H1 (cell line): Measurements from ENCODE around the gene USP49. TPM values are rescaled to one million over a fixed set of nuclear protein-coding genes. Genes with fewer than 3 reads are reported as not detected.

Experiments
- BACH1 ChIP-seq: IDR thresholded peaks from 2 replicates; pipeline ENCODE4 v1.6.1; 2012; ENCODE audit warnings: low read length, improper control_type of control experiment
- CBX8 ChIP-seq: fragments of 300-800, 300-1000 bp; sonication (generic); IDR thresholded peaks from 2 replicates; pipeline ENCODE4 v1.7.1; 2016; ENCODE audit warnings: low read depth, low read length, borderline replicate concordance
- CHD1 ChIP-seq: IDR thresholded peaks from 2 replicates; pipeline ENCODE4 v1.6.1; 2012; ENCODE audit warnings: low read depth, low read length, improper control_type of control experiment
- EGR1 ChIP-seq: IDR thresholded peaks from 2 replicates; pipeline ENCODE4 v1.6.1; 2011; ENCODE audit warnings: low read depth, low read length, borderline replicate concordance
- GABPA ChIP-seq: IDR thresholded peaks from 2 replicates; pipeline ENCODE4 v1.6.1; 2011; ENCODE audit warnings: mild to moderate bottlenecking, low read length, moderate library complexity, borderline replicate concordance; ENCODE audit not compliant: insufficient read depth
- HDAC2 ChIP-seq, 2 experiments: fragments of 300-600 bp in 1 of 2; sonication (generic) in 1 of 2; IDR thresholded peaks; 2 replicates each; pipeline ENCODE4 v1.6.1; 2011 to 2012; ENCODE audit warnings: low read depth in 2 of 2, low read length in 2 of 2, mild to moderate bottlenecking in 2 of 2, moderate library complexity in 2 of 2, borderline replicate concordance in 1 of 2, inconsistent platforms in 1 of 2
- KDM1A ChIP-seq: fragments of 200-600, 300-600 bp; sonication (generic); IDR thresholded peaks from 2 replicates; pipeline ENCODE4 v1.7.1; 2016; ENCODE audit warnings: mild to moderate bottlenecking, low read length, borderline replicate concordance
- NRF1 ChIP-seq: IDR thresholded peaks from 2 replicates; pipeline ENCODE4 v1.6.1; 2011; ENCODE audit warnings: mild to moderate bottlenecking, low read depth, low read length, improper control_type of control experiment
- POLR2A ChIP-seq, 2 experiments: IDR thresholded peaks; 1 replicate in 1 of 2; 2 replicates in 1 of 2; pipeline ENCODE4 v1.6.1; 2011; ENCODE audit warnings: low read depth in 2 of 2, low read length in 2 of 2, mild to moderate bottlenecking in 2 of 2; ENCODE audit errors: control extremely low read depth in 1 of 2
- POLR2AphosphoS5 ChIP-seq: IDR thresholded peaks from 2 replicates; pipeline ENCODE4 v1.6.1; 2011; ENCODE audit warnings: low read depth, low read length
- POU5F1 ChIP-seq: IDR thresholded peaks from 2 replicates; pipeline ENCODE4 v1.6.1; 2011; ENCODE audit warnings: low read depth, mild to moderate bottlenecking, low read length, moderate library complexity
- RFX5 ChIP-seq: IDR thresholded peaks from 2 replicates; pipeline ENCODE4 v1.6.1; 2011; ENCODE audit warnings: low read depth, low read length, improper control_type of control experiment, borderline replicate concordance
- RXRA ChIP-seq: IDR thresholded peaks from 2 replicates; pipeline ENCODE4 v1.6.1; 2011; ENCODE audit warnings: low read depth, mild to moderate bottlenecking, low read length, moderate library complexity; ENCODE audit not compliant: insufficient read depth
- SIN3A ChIP-seq, 2 experiments: IDR thresholded peaks in 1 of 2; conservative IDR thresholded peaks in 1 of 2; 2 replicates each; pipeline ENCODE4 v1.6.1; 2011 to 2012; ENCODE audit warnings: low read length in 2 of 2, improper control_type of control experiment in 1 of 2, low read depth in 1 of 2, mild to moderate bottlenecking in 1 of 2
- SIX5 ChIP-seq: IDR thresholded peaks from 2 replicates; pipeline ENCODE4 v1.6.1; 2011; ENCODE audit warnings: mild to moderate bottlenecking, low read depth, low read length
- SP4 ChIP-seq: IDR thresholded peaks from 2 replicates; pipeline ENCODE4 v1.6.1; 2012; ENCODE audit warnings: low read length, inconsistent platforms
- TCF12 ChIP-seq: IDR thresholded peaks from 2 replicates; pipeline ENCODE4 v1.6.1; 2011; ENCODE audit warnings: low read depth, mild to moderate bottlenecking, low read length
- TEAD4 ChIP-seq: IDR thresholded peaks from 2 replicates; pipeline ENCODE4 v1.6.1; 2012; ENCODE audit warnings: low read depth, low read length, inconsistent platforms, mixed read lengths
- ZNF274 ChIP-seq: IDR thresholded peaks from 2 replicates; pipeline ENCODE4 v1.7.0; 2012; ENCODE audit warnings: low read length, borderline replicate concordance; ENCODE audit errors: extremely low read depth
- polyA plus RNA-seq, 7 experiments: library from polyadenylated mRNA; depleted of rRNA in 3 of 7; stranded (reverse) in 5 of 7; unstranded in 2 of 7; fragments of >200 nt in 5 of 7; fragments of 200-250 nt in 2 of 7; gene quantifications; 1 replicate in 5 of 7; 2 replicates in 1 of 7; 4 replicates in 1 of 7; pipeline versions ENCODE4 v1.2.1 to v1.2.3, GENCODE V29; 2011 to 2013; ENCODE audit warnings: missing spikeins in 2 of 7, mixed read lengths in 2 of 7
- total RNA-seq: library from RNA; stranded (reverse); fragmentation: NEBNext Ultra II Directional; extraction: Animal tissue kit (Norgen Biotek cat#: 25700); gene quantifications from 2 replicates; pipeline ENCODE4 v1.2.1, GENCODE V29; 2021
- TF ChIP-seq, protein P1 (sequence below): IDR thresholded peaks from 2 replicates; pipeline ENCODE4 v1.6.1; 2011; ENCODE audit warnings: low read length, improper control_type of control experiment
- TF ChIP-seq, protein P2 (sequence below): IDR thresholded peaks from 2 replicates; pipeline ENCODE4 v1.6.1; 2012; ENCODE audit warnings: inconsistent platforms

USP49 gene
- total and polyA plus RNA-seq, 2 of the 8 experiments (the other 6 are each of a cell fraction or from before 2014, with no cell fraction given), result 6.9 to 24.4 TPM

DNA sequence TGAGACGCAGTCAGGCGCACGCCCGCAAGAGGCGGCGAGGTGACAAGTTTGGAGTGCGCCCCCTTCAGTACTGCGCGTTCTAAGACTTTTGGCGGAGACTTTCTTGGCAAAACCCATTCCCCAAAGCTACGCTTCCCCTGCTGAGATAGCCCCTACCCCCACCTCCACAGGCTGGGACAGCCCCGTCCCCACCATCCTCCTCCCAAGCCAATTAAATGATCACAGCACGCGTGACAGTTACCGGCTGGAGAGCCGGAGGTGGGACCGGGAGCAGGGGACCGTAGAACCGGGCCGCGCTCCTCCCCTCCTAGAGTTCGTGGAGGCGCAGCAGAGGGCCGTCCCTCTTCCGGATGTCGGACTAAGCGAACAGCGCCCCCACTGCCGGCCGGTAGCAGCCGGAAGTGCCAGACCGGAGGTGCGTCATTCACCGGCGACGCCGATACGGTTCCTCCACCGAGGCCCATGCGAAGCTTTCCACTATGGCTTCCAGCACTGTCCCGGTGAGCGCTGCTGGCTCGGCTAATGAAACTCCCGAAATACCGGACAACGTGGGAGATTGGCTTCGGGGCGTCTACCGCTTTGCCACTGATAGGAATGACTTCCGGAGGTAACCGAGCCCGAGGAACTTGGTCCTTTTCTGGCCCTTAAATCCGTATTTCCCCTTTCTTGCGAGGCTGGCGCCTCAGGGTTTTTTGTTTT lies 107.8 kb downstream of the USP49 start, which contains the start of gene TOMM6 (continued):
- TF ChIP-seq, protein P1, sequence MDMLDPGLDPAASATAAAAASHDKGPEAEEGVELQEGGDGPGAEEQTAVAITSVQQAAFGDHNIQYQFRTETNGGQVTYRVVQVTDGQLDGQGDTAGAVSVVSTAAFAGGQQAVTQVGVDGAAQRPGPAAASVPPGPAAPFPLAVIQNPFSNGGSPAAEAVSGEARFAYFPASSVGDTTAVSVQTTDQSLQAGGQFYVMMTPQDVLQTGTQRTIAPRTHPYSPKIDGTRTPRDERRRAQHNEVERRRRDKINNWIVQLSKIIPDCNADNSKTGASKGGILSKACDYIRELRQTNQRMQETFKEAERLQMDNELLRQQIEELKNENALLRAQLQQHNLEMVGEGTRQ, result 0 out of 2 replicates have a peak, but pooled peaks have one; percentile 2
- TF ChIP-seq RFX5 (no peak), RXRA (no peak), TEAD4 (no peak), POLR2A (IDR thresholded peaks at IDR 0.05; ENCODE audit: control extremely low read depth in 1 of 2, low read depth in 2 of 2, low read length in 2 of 2) (peak; percentile 90 to 97), EGR1 (no peak), NRF1 (no peak), POU5F1 (no peak), CBX8 (no peak), TCF12 (no peak), POLR2AphosphoS5 (peak; percentile 93), SIN3A (conservative IDR thresholded peaks at IDR 0.05 in 1 of 2, IDR thresholded peaks at IDR 0.05 in 1 of 2; ENCODE audit: low read depth in 1 of 2, low read length in 2 of 2) (peak; percentile 79 to 91), CHD1 (no peak), HDAC2 (IDR thresholded peaks at IDR 0.05; ENCODE audit: borderline replicate concordance in 1 of 2, low read depth in 2 of 2, low read length in 2 of 2) (no peak), SP4 (0 out of 2 replicates have a peak, but pooled peaks have one; percentile 10), ZNF274 (no peak), KDM1A (no peak), BACH1 (no peak), SIX5 (no peak), GABPA (peak; percentile 96)
- TF ChIP-seq, protein P2, sequence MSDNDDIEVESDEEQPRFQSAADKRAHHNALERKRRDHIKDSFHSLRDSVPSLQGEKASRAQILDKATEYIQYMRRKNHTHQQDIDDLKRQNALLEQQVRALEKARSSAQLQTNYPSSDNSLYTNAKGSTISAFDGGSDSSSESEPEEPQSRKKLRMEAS, result peak; percentile 50; the same call in 1 of the 2 replicates
